Transverse colon (tissue), 4 donors: ENCODE results near the gene ZCCHC4. TPM values are rescaled to one million over a fixed set of nuclear protein-coding genes. Genes with fewer than 3 reads are reported as not detected.
"Not testable (repeated sequence)": the region's sequence is repeated elsewhere in the genome, so short reads cannot be mapped to it uniquely, and the experiment has no call there.

Source experiments
- DNase-seq: peaks from one replicate; pipeline ENCODE4 v3.0.0-alpha.2; 2019
- H3K27ac ChIP-seq, 4 donors: fragments of 200-600 bp; sonication (generic); 2 replicates each; pipeline ENCODE4 v1.5.1; 2016 to 2018; ENCODE audit warnings: inconsistent platforms in 4 of 4
- H3K27me3 ChIP-seq: fragments of 200-600 bp; sonication (generic); 2 replicates; pipeline ENCODE4 v1.5.1; 2017; ENCODE audit warnings: inconsistent platforms
- H3K36me3 ChIP-seq, 4 donors: fragments of 200-600 bp; sonication (generic); 2 replicates each; pipeline ENCODE4 v1.5.1; 2017 to 2019; ENCODE audit warnings: inconsistent platforms in 4 of 4
- H3K4me1 ChIP-seq, 4 donors: fragments of 200-600 bp; sonication (generic); 2 replicates each; pipeline ENCODE4 v1.5.1; 2017 to 2020; ENCODE audit warnings: inconsistent platforms in 4 of 4
- H3K4me3 ChIP-seq, 4 donors: fragments of 200-600 bp; sonication (generic); 1 replicate in 1 of 4; 2 replicates in 3 of 4; pipeline versions ENCODE4 v1.5.1 to v1.6.1; 2017 to 2019; ENCODE audit warnings: inconsistent platforms in 4 of 4
- H3K9me3 ChIP-seq, 2 donors: fragments of 200-600 bp; sonication (generic); 2 replicates each; pipeline ENCODE4 v1.5.1; 2017 to 2019; ENCODE audit warnings: inconsistent platforms in 2 of 2
- EP300 ChIP-seq: sonication (generic); formaldehyde crosslinking; IDR thresholded peaks from one replicate; pipeline ENCODE4 v1.6.1; 2017; ENCODE audit warnings: antibody characterized with exemption, low read depth
- POLR2A ChIP-seq: fragments of 450-650 bp; IDR thresholded peaks from one replicate; pipeline ENCODE4 v1.6.1; 2016; ENCODE audit warnings: antibody characterized with exemption, mild to moderate bottlenecking, moderate library complexity
- POLR2AphosphoS5 ChIP-seq, 3 donors: sonication (generic); formaldehyde crosslinking; IDR thresholded peaks; one replicate each; pipeline ENCODE4 v1.6.1; 2016; ENCODE audit warnings: antibody characterized with exemption in 3 of 3
- WGBS, 2 donors: methylation state at CpG; one replicate each; pipeline ENCODE4 v1.1.5; 2018; ENCODE audit warnings: low coverage in 1 of 2; 5-methylcytosine and 5-hydroxymethylcytosine counted together
- in situ Hi-C, 4 donors: fragments of 200-750 bp; cut with MboI; loops; one replicate each; pipeline versions ENCODE4 v1.15.0 to v1.15.1; 2017; ENCODE audit warnings: low sequenced_read_pairs in 3 of 4, low pct_ligation_motif_present in 1 of 4, low pct_unique_long_range_greater_than_20kb in 1 of 4
- intact Hi-C: fragments of 100-400 bp; cut with DNase I; formaldehyde crosslinking; loops from one replicate; pipeline ENCODE4 v1.15.1; 2023; ENCODE audit warnings: low total_unique reads
- total RNA-seq, 4 donors: library from RNA; depleted of rRNA; stranded (reverse); fragments of >200 nt; gene quantifications; one replicate each; pipeline ENCODE4 v1.1.0, GENCODE V29; 2016
- TF ChIP-seq, protein P1 (sequence below), 5 experiments: fragments of 200-600 bp in 3 of 5; fragments of 450-650 bp in 2 of 5; sonication (generic) in 3 of 5; IDR thresholded peaks; 1 replicate in 2 of 5; 2 replicates in 3 of 5; pipeline ENCODE4 v1.5.1; 2016 to 2017; ENCODE audit warnings: antibody characterized with exemption in 5 of 5, inconsistent platforms in 3 of 5, mild to moderate bottlenecking in 2 of 5, moderate library complexity in 1 of 5

The ZCCHC4 gene
- total RNA-seq, 4 donors from 2014 or later = 11.2 to 21.7 (median 14.3) TPM

GRCh38 chr4:25320773-25321172 is 8.2 kb downstream of the ZCCHC4 start:
- WGBS, 2 donors = 67 to 69% methylated on average over 1 of the region's 1 CpG
- H3K27ac ChIP-seq = no peak overlapping the region
- H3K4me1 ChIP-seq = no peaks in the 10 kb centered on the region
- H3K9me3 ChIP-seq = no peaks in the 10 kb centered on the region
- in situ Hi-C loops (loop anchor here in 1 of 4 donors (25.0 kb wide), 1 partner anchor 108 kb away; no protein-coding TSS in a partner anchor), intact Hi-C loops (no loop called here)
- H3K27me3 ChIP-seq = no peaks in the 10 kb centered on the region
- TF ChIP-seq POLR2AphosphoS5 (IDR thresholded peaks at IDR 0.05) (no peak), EP300 (no peak), POLR2A (no peak)
- TF ChIP-seq, protein P1, sequence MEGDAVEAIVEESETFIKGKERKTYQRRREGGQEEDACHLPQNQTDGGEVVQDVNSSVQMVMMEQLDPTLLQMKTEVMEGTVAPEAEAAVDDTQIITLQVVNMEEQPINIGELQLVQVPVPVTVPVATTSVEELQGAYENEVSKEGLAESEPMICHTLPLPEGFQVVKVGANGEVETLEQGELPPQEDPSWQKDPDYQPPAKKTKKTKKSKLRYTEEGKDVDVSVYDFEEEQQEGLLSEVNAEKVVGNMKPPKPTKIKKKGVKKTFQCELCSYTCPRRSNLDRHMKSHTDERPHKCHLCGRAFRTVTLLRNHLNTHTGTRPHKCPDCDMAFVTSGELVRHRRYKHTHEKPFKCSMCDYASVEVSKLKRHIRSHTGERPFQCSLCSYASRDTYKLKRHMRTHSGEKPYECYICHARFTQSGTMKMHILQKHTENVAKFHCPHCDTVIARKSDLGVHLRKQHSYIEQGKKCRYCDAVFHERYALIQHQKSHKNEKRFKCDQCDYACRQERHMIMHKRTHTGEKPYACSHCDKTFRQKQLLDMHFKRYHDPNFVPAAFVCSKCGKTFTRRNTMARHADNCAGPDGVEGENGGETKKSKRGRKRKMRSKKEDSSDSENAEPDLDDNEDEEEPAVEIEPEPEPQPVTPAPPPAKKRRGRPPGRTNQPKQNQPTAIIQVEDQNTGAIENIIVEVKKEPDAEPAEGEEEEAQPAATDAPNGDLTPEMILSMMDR (IDR thresholded peaks at IDR 0.05) = no peak
- DNase-seq = no peak
- H3K36me3 ChIP-seq = no peaks in the 10 kb centered on the region
- H3K4me3 ChIP-seq = no peak overlapping the region

GRCh38 chr4:25321703-25322102 is 9.1 kb downstream of the ZCCHC4 start:
- 87 to 100% methylated on average over 1 to 3 of the region's 3 CpGs for WGBS, 2 donors
- in situ Hi-C loops (loop anchor here in 1 of 4 donors (25.0 kb wide), 1 partner anchor 109 kb away; no protein-coding TSS in a partner anchor), intact Hi-C loops (no loop called here)
- TF ChIP-seq POLR2A (no peak), EP300 (no peak), POLR2AphosphoS5 (IDR thresholded peaks at IDR 0.05) (no peak)
- TF ChIP-seq, protein P1 (IDR thresholded peaks at IDR 0.05) = no peak
- H3K27ac ChIP-seq = no peak overlapping the region
- H3K36me3 ChIP-seq = no peaks in the 10 kb centered on the region
- no peak for DNase-seq
- no peak overlapping the region for H3K4me3 ChIP-seq
- no peaks in the 10 kb centered on the region for H3K4me1 ChIP-seq
- no peaks in the 10 kb centered on the region for H3K9me3 ChIP-seq
- H3K27me3 ChIP-seq = no peaks in the 10 kb centered on the region

DNA sequence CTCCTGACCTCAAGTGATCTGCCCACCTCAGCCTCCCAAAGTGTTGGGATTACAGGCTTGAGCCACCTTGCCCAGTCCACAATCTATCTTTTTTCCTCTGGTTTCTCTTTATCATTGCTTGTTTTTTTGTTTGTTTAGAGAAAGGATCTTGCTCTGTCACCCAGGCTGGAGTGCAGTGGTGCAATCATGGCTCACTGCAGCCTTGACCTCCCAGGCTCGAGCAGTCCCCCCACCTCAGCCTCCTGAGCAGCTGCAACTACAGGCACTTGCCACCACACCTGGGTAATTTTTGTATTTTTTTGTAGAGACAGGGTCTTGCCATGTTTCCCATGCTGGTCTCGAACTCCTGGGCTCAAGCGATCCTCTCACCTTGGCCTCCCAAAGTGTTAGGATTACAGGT is 15.9 kb downstream of the ZCCHC4 start:
- intact Hi-C loops, H3K4me1 ChIP-seq, H3K9me3 ChIP-seq, in situ Hi-C loops, H3K36me3 ChIP-seq, H3K4me3 ChIP-seq, H3K27me3 ChIP-seq, H3K27ac ChIP-seq, DNase-seq: not testable (repeated sequence)
- 98% methylated on average over 3 of the region's 3 CpGs; no CpG with 5 or more reads in 1 of the 2 donors for WGBS, 2 donors

GRCh38 chr4:25330335-25330734 is 17.8 kb downstream of the ZCCHC4 start:
- no peak overlapping the region for H3K4me3 ChIP-seq
- 83 to 96% methylated on average over 1 of the region's 1 CpG for WGBS, 2 donors
- DNase-seq = no peak
- TF ChIP-seq POLR2AphosphoS5 (IDR thresholded peaks at IDR 0.05) = no peak
- TF ChIP-seq, protein P1 (IDR thresholded peaks at IDR 0.05) = no peak
- no peak for TF ChIP-seq EP300
- TF ChIP-seq POLR2A = no peak
- no peak overlapping the region for H3K27ac ChIP-seq
- H3K4me1 ChIP-seq = peaks cover 0 to 8% (median 3%) of the 10 kb centered on the region in 4 donors
- no peaks in the 10 kb centered on the region for H3K9me3 ChIP-seq
- H3K27me3 ChIP-seq = no peaks in the 10 kb centered on the region
- peaks cover 0 to 5% (median 0%) of the 10 kb centered on the region in 4 donors for H3K36me3 ChIP-seq
- intact Hi-C loops = no loop called here
- in situ Hi-C loops = no loop called here
